HepG2 (cell line): ENCODE results near the gene PRR35. TPM values are rescaled to one million over a fixed set of nuclear protein-coding genes. Genes with fewer than 3 reads are reported as not detected.
A peak's percentile ranks its signal among the peaks of the same experiment; 100 is the strongest.

ENCODE experiments used
- ADNP ChIP-seq: sonication (generic); formaldehyde crosslinking; IDR thresholded peaks from 2 replicates; pipeline ENCODE4 v1.4.0; 2020; ENCODE audit warnings: missing genetic modification reagents
- AKAP8 ChIP-seq: sonication (generic); formaldehyde crosslinking; IDR thresholded peaks from 2 replicates; pipeline ENCODE4 v1.5.1; 2020; ENCODE audit warnings: mild to moderate bottlenecking, missing genetic modification reagents
- DRAP1 ChIP-seq: IDR thresholded peaks from 2 replicates; pipeline ENCODE4 v1.6.1; 2016; ENCODE audit warnings: missing genetic modification reagents, missing compliant biosample characterization
- ETV5 ChIP-seq: IDR thresholded peaks from 2 replicates; pipeline ENCODE4 v1.6.1; 2018; ENCODE audit warnings: missing biosample characterization, missing genetic modification reagents, inconsistent platforms, borderline replicate concordance
- HNF4G ChIP-seq, 2 experiments: sonication (generic) in 1 of 2; formaldehyde crosslinking in 1 of 2; IDR thresholded peaks; 2 replicates each; pipeline versions ENCODE4 v1.4.0 to v1.6.1; 2011 to 2020; ENCODE audit warnings: borderline replicate concordance in 2 of 2, low read depth in 2 of 2, mild to moderate bottlenecking in 2 of 2, low read length in 1 of 2, missing genetic modification reagents in 1 of 2, moderate library complexity in 1 of 2
- KLF13 ChIP-seq: sonication (generic); formaldehyde crosslinking; IDR thresholded peaks from 2 replicates; pipeline ENCODE4 v1.4.0; 2020; ENCODE audit warnings: mild to moderate bottlenecking, missing genetic modification reagents
- LCORL ChIP-seq, 2 experiments: fragments of 450-650 bp in 1 of 2; sonication (generic) in 1 of 2; formaldehyde crosslinking in 1 of 2; IDR thresholded peaks; 2 replicates each; pipeline versions ENCODE4 v1.5.0 to v1.6.1; 2017 to 2020; ENCODE audit warnings: antibody characterized with exemption in 1 of 2, missing genetic modification reagents in 1 of 2
- MXD4 ChIP-seq: IDR thresholded peaks from 2 replicates; pipeline ENCODE4 v1.6.1; 2016; ENCODE audit warnings: mild to moderate bottlenecking, missing biosample characterization, missing genetic modification reagents
- MXI1 ChIP-seq: IDR thresholded peaks from 3 replicates; pipeline ENCODE4 v1.6.1; 2012; ENCODE audit warnings: low read depth, low read length, inconsistent platforms, borderline replicate concordance
- RFXANK ChIP-seq: IDR thresholded peaks from 2 replicates; pipeline ENCODE4 v1.6.1; 2016
- SCMH1 ChIP-seq: sonication (generic); formaldehyde crosslinking; IDR thresholded peaks from 2 replicates; pipeline ENCODE4 v1.9.0; 2021; ENCODE audit warnings: missing genetic modification reagents, mild to moderate bottlenecking, borderline replicate concordance
- SOX13 ChIP-seq, 3 experiments: fragments of 450-650 bp in 1 of 3; sonication (generic) in 1 of 3; formaldehyde crosslinking in 1 of 3; IDR thresholded peaks in 2 of 3; conservative IDR thresholded peaks in 1 of 3; 2 replicates each; pipeline versions ENCODE4 v1.5.0 to v1.6.1; 2016 to 2020; ENCODE audit warnings: antibody characterized with exemption in 1 of 3, mild to moderate bottlenecking in 1 of 3, missing compliant biosample characterization in 1 of 3, missing genetic modification reagents in 1 of 3, moderate library complexity in 1 of 3
- TBP ChIP-seq: sonication (generic); formaldehyde crosslinking; IDR thresholded peaks from 2 replicates; pipeline ENCODE4 v1.5.0; 2020; ENCODE audit warnings: missing genetic modification reagents
- TCF7 ChIP-seq: sonication (generic); IDR thresholded peaks from 2 replicates; pipeline ENCODE4 v1.6.1; 2016; ENCODE audit warnings: antibody characterized with exemption, low read depth
- TMF1 ChIP-seq: sonication (generic); formaldehyde crosslinking; IDR thresholded peaks from 2 replicates; pipeline ENCODE4 v1.8.1; 2022; ENCODE audit warnings: low read depth, missing genetic modification reagents
- ZNF639 ChIP-seq: conservative IDR thresholded peaks from 2 replicates; pipeline ENCODE4 v1.6.1; 2018; ENCODE audit warnings: missing genetic modification reagents
- ZNF710 ChIP-seq: sonication (generic); formaldehyde crosslinking; IDR thresholded peaks from 2 replicates; pipeline ENCODE4 v1.5.0; 2020; ENCODE audit warnings: mild to moderate bottlenecking, missing genetic modification reagents, borderline replicate concordance
- ZNF816 ChIP-seq: sonication (generic); formaldehyde crosslinking; IDR thresholded peaks from 2 replicates; pipeline ENCODE4 v1.8.0; 2022; ENCODE audit warnings: missing genetic modification reagents, mild to moderate bottlenecking, borderline replicate concordance
- ZNF879 ChIP-seq: sonication (generic); formaldehyde crosslinking; IDR thresholded peaks from 2 replicates; pipeline ENCODE4 v1.8.1; 2023; ENCODE audit warnings: missing genetic modification reagents
- polyA plus RNA-seq, 8 experiments: library from polyadenylated mRNA; depleted of rRNA in 3 of 8; stranded (reverse) in 7 of 8; unstranded in 1 of 8; fragments of >200 nt; fragmentation: Illumina TruSeq in 4 of 8; extraction: Trizol in 4 of 8; gene quantifications; 2 replicates each; pipeline versions ENCODE4 v1.2.1 to v1.2.3, GENCODE V29; 2011 to 2016; ENCODE audit warnings: low read depth in 4 of 8, missing spikeins in 1 of 8, mixed read lengths in 1 of 8; ENCODE audit not compliant: insufficient read depth in 1 of 8
- total RNA-seq, 5 experiments: library from RNA; depleted of rRNA; stranded (reverse); fragments of >200 nt; fragmentation: Illumina TruSeq; extraction: Trizol; gene quantifications; 2 replicates each; pipeline ENCODE4 v1.2.3, GENCODE V29; 2016; ENCODE audit warnings: low read depth in 1 of 5
- TF ChIP-seq, protein P1 (sequence below): IDR thresholded peaks from 2 replicates; pipeline ENCODE4 v1.6.1; 2016; ENCODE audit warnings: control low read depth
- TF ChIP-seq, protein P2 (sequence below): sonication (generic); formaldehyde crosslinking; IDR thresholded peaks from 2 replicates; pipeline ENCODE4 v1.8.0; 2022; ENCODE audit warnings: mild to moderate bottlenecking, missing genetic modification reagents, moderate library complexity
- TF ChIP-seq, protein P3 (sequence below): sonication (generic); formaldehyde crosslinking; IDR thresholded peaks from 2 replicates; pipeline ENCODE4 v1.8.0; 2022; ENCODE audit warnings: missing genetic modification reagents, mild to moderate bottlenecking, borderline replicate concordance

Gene PRR35
- total and polyA plus RNA-seq, 2 of the 13 experiments (the other 11 are each of a cell fraction or from before 2014, with no cell fraction given), result 0.07 to 0.16 TPM

DNA sequence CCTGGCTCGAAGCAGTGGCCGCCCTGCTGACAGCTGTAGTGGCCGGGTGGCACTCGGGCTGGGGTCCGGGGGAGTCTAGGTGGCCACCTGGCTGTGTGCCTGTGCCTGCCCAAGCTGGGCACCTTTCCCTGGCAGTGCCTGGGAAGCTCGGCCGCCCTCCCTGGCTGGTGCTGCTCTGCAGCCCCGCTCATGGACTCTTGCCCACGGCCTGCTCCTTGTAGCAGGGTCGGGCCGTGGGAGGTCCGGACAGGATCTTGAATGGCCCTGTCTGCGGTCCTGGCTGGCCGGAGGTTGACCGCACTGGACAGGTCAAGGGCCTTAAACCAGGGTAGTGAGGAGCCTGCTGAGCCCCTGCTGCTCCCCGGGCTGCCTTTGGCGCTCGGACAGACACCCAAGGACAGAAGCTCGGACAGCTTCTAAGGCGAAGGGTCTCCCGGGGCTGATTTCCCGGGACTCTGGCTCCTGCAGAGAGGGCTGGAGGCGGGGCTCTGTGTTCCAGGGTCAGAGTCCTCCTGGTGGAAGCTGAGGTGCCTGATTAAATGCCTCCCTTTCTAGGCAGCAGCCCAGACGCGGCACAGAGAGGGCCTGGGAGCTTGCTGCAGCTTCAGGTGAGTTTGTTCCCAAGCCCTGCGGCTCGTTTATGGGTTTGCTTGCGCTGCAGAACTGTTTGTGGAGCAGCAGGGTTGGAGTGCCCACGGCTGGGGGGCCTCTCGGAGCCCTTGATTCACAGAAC lies 26.6 kb upstream of the PRR35 start (continued):
- TF ChIP-seq AKAP8, result peak; percentile 70; the same call in 1 of the 2 replicates
- no peak for TF ChIP-seq LCORL (IDR thresholded peaks at IDR 0.05)
- TF ChIP-seq LCORL (CRISPR knock-in tag; IDR thresholded peaks at IDR 0.05), result peak; percentile 39
- peak; percentile 76 for TF ChIP-seq HNF4G (IDR thresholded peaks at IDR 0.05; ENCODE audit: borderline replicate concordance, low read depth, low read length)
- peak; percentile 55; the same call in 1 of the 2 replicates for TF ChIP-seq HNF4G (CRISPR knock-in tag; IDR thresholded peaks at IDR 0.05; ENCODE audit: borderline replicate concordance, low read depth)
- no peak for TF ChIP-seq ZNF879 (CRISPR knock-in tag)
- no peak for TF ChIP-seq ZNF639 (CRISPR knock-in tag)
- TF ChIP-seq ZNF816 (CRISPR knock-in tag), result no peak
- TF ChIP-seq, protein P1, sequence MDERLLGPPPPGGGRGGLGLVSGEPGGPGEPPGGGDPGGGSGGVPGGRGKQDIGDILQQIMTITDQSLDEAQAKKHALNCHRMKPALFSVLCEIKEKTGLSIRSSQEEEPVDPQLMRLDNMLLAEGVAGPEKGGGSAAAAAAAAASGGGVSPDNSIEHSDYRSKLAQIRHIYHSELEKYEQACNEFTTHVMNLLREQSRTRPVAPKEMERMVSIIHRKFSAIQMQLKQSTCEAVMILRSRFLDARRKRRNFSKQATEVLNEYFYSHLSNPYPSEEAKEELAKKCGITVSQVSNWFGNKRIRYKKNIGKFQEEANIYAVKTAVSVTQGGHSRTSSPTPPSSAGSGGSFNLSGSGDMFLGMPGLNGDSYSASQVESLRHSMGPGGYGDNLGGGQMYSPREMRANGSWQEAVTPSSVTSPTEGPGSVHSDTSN (CRISPR knock-in tag), result no peak
- no peak for TF ChIP-seq SCMH1 (CRISPR knock-in tag)
- TF ChIP-seq, protein P2, sequence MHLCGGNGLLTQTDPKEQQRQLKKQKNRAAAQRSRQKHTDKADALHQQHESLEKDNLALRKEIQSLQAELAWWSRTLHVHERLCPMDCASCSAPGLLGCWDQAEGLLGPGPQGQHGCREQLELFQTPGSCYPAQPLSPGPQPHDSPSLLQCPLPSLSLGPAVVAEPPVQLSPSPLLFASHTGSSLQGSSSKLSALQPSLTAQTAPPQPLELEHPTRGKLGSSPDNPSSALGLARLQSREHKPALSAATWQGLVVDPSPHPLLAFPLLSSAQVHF, result no peak
- TF ChIP-seq MXD4 (CRISPR knock-in tag), result 0 out of 2 replicates have a peak, but pooled peaks have one; percentile 46
- TF ChIP-seq ADNP (CRISPR knock-in tag), result no peak
- no peak for TF ChIP-seq SOX13 (IDR thresholded peaks at IDR 0.05)
- no peak for TF ChIP-seq SOX13 (CRISPR knock-in tag; conservative IDR thresholded peaks at IDR 0.05 in 1 of 2, IDR thresholded peaks at IDR 0.05 in 1 of 2)
- peak; percentile 63 for TF ChIP-seq DRAP1 (CRISPR knock-in tag)
- no peak for TF ChIP-seq TMF1 (CRISPR knock-in tag)
- TF ChIP-seq, protein P3, sequence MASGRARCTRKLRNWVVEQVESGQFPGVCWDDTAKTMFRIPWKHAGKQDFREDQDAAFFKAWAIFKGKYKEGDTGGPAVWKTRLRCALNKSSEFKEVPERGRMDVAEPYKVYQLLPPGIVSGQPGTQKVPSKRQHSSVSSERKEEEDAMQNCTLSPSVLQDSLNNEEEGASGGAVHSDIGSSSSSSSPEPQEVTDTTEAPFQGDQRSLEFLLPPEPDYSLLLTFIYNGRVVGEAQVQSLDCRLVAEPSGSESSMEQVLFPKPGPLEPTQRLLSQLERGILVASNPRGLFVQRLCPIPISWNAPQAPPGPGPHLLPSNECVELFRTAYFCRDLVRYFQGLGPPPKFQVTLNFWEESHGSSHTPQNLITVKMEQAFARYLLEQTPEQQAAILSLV, result no peak
- no peak; the same call in 2 of the 3 replicates for TF ChIP-seq MXI1
- no peak for TF ChIP-seq ZNF710 (CRISPR knock-in tag)
- TF ChIP-seq RFXANK (CRISPR knock-in tag), result no peak
- TF ChIP-seq ETV5 (CRISPR knock-in tag), result no peak; the same call in 1 of the 2 replicates
- no peak for TF ChIP-seq TBP (CRISPR knock-in tag)
- no peak for TF ChIP-seq TCF7
- TF ChIP-seq KLF13, result 0 out of 2 replicates have a peak, but pooled peaks have one; percentile 41
